ENCODE data around the gene CSRNP3. TPM values are rescaled to one million over a fixed set of nuclear protein-coding genes. Genes with fewer than 3 reads are reported as not detected.

The CSRNP3 gene
- total and polyA plus RNA-seq, 2 donors (not counting 1 experiment from before 2014, with no cell fraction given) = not detected

- Histone ChIP-seq H4K20me1 (ENCODE audit: control insufficient read depth, insufficient read depth, low read length, poor library complexity, severe bottlenecking) (no peaks in the 10 kb centered on the region), H3K36me3 (replicated peaks in 1 of 2; ENCODE audit: control extremely low read depth in 1 of 2, control insufficient read depth in 1 of 2, extremely low read depth in 1 of 2, insufficient read depth in 2 of 2, low read length in 1 of 2) (no peaks in the 10 kb centered on the region), H3K4me1 (ENCODE audit: control insufficient read depth in 2 of 2, insufficient read depth in 2 of 2, low read length in 2 of 2) (no peaks in the 10 kb centered on the region), H3K27me3 (replicated peaks in 1 of 4; ENCODE audit: control extremely low read depth in 1 of 4, control insufficient read depth in 3 of 4, insufficient read depth in 4 of 4, low read length in 3 of 4) (no peaks in the 10 kb centered on the region), H3K4me3 (ENCODE audit: control extremely low read depth in 1 of 5, extremely low read depth in 1 of 5, insufficient read depth in 1 of 5, low read depth in 2 of 5, low read length in 4 of 5) (no peak overlapping the region), H3K9ac (ENCODE audit: low read length) (no peak overlapping the region), H3K79me2 (ENCODE audit: control insufficient read depth, insufficient read depth, low read length) (no peaks in the 10 kb centered on the region), H3K27ac (ENCODE audit: low read length in 2 of 2) (no peak overlapping the region), H2AFZ (ENCODE audit: insufficient read depth, low read depth, low read length, poor library complexity, severe bottlenecking) (no peak overlapping the region), H3K4me2 (replicated peaks; ENCODE audit: low read depth, low read length, poor library complexity, severe bottlenecking) (no peak overlapping the region), H3K9me3 (ENCODE audit: control extremely low read depth in 1 of 3, control insufficient read depth in 2 of 3, insufficient read depth in 1 of 3, low read length in 2 of 3) (no peaks in the 10 kb centered on the region)
- CTCF ChIA-PET = no interaction called here
- H3K27me3 Mint-ChIP-seq = peaks cover 7% of the 10 kb centered on the region
- H3K4me3 Mint-ChIP-seq = no peak overlapping the region
- POLR2A ChIA-PET = no interaction called here
- intact Hi-C loops (cut with micrococcal nuclease) = no loop called here
- ATAC-seq (ENCODE audit: low read depth) (no peak), DNase-seq (no peak)
- H3K4me1 Mint-ChIP-seq = no peaks in the 10 kb centered on the region
- 69% methylated on average over 1 of the region's 1 CpG for WGBS (ENCODE audit: insufficient coverage)
- H3K27ac Mint-ChIP-seq = no peak overlapping the region
- H3K9me3 Mint-ChIP-seq (ENCODE audit: insufficient read depth) = no peaks in the 10 kb centered on the region
- TF ChIP-seq EZH2 (IDR thresholded peaks at IDR 0.05; ENCODE audit: borderline replicate concordance, insufficient read depth, low read depth, low read length, poor library complexity, severe bottlenecking) (no peak), CTCF (IDR thresholded peaks at IDR 0.05) (no peak)
Observed at GRCh38 chr2:165624470-165624800, 154.9 kb downstream of the CSRNP3 start.

GRCh38 chr2:165627470-165627869 lies 158.0 kb downstream of the CSRNP3 start:
- TF ChIP-seq CTCF (IDR thresholded peaks at IDR 0.05) = no peak
- TF ChIP-seq EZH2 (IDR thresholded peaks at IDR 0.05; ENCODE audit: borderline replicate concordance, insufficient read depth, low read depth, low read length, poor library complexity, severe bottlenecking) = no peak
- no peaks in the 10 kb centered on the region for H3K79me2 ChIP-seq (ENCODE audit: control insufficient read depth, insufficient read depth, low read length)
- peaks cover 9% of the 10 kb centered on the region for H3K27me3 Mint-ChIP-seq
- H3K27ac ChIP-seq (ENCODE audit: low read length in 2 of 2) = no peak overlapping the region
- no peaks in the 10 kb centered on the region for H3K4me1 ChIP-seq (ENCODE audit: control insufficient read depth in 2 of 2, insufficient read depth in 2 of 2, low read length in 2 of 2)
- H3K9me3 Mint-ChIP-seq (ENCODE audit: insufficient read depth) = no peaks in the 10 kb centered on the region
- H3K4me3 Mint-ChIP-seq = no peak overlapping the region
- no peak overlapping the region for H3K4me3 ChIP-seq (ENCODE audit: control extremely low read depth in 1 of 5, extremely low read depth in 1 of 5, insufficient read depth in 1 of 5, low read depth in 2 of 5, low read length in 4 of 5)
- ATAC-seq (ENCODE audit: low read depth) = no peak
- H3K4me1 Mint-ChIP-seq = no peaks in the 10 kb centered on the region
- H3K9me3 ChIP-seq (ENCODE audit: control extremely low read depth in 1 of 3, control insufficient read depth in 2 of 3, insufficient read depth in 1 of 3, low read length in 2 of 3) = no peaks in the 10 kb centered on the region
- no peak overlapping the region for H2AFZ ChIP-seq (ENCODE audit: insufficient read depth, low read depth, low read length, poor library complexity, severe bottlenecking)
- WGBS (ENCODE audit: insufficient coverage) = 94% methylated on average over 3 of the region's 3 CpGs
- no peaks in the 10 kb centered on the region for H3K36me3 ChIP-seq (replicated peaks in 1 of 2; ENCODE audit: control extremely low read depth in 1 of 2, control insufficient read depth in 1 of 2, extremely low read depth in 1 of 2, insufficient read depth in 2 of 2, low read length in 1 of 2)
- no peak overlapping the region for H3K27ac Mint-ChIP-seq
- CTCF ChIA-PET = interaction anchor here (0.9 kb wide), 1 partner anchor 247 kb away, joined by 4 read pairs; no protein-coding TSS in a partner anchor
- no peaks in the 10 kb centered on the region for H4K20me1 ChIP-seq (ENCODE audit: control insufficient read depth, insufficient read depth, low read length, poor library complexity, severe bottlenecking)
- no peak overlapping the region for H3K4me2 ChIP-seq (replicated peaks; ENCODE audit: low read depth, low read length, poor library complexity, severe bottlenecking)
- DNase-seq = no peak
- POLR2A ChIA-PET = no interaction called here
- intact Hi-C loops (cut with micrococcal nuclease) = no loop called here
- peaks cover 0 to 3% (median 0%) of the 10 kb centered on the region in 4 experiments for H3K27me3 ChIP-seq (replicated peaks in 1 of 4; ENCODE audit: control extremely low read depth in 1 of 4, control insufficient read depth in 3 of 4, insufficient read depth in 4 of 4, low read length in 3 of 4)
- no peak overlapping the region for H3K9ac ChIP-seq (ENCODE audit: low read length)
